K562 (cell line): ENCODE results near the gene ZBTB49. TPM values are rescaled to one million over a fixed set of nuclear protein-coding genes. Genes with fewer than 3 reads are reported as not detected.

Experiments
- DACH1 ChIP-seq: fragments of 450-650 bp; IDR thresholded peaks from 2 replicates; pipeline ENCODE4 v1.6.1; 2018; ENCODE audit not compliant: partially characterized antibody
- E2F4 ChIP-seq: sonication (generic); formaldehyde crosslinking; IDR thresholded peaks from 2 replicates; pipeline ENCODE4 v1.8.0; 2022; ENCODE audit warnings: mild to moderate bottlenecking, low read depth, missing genetic modification reagents
- EWSR1 ChIP-seq: fragments of 450-650 bp; IDR thresholded peaks from 2 replicates; pipeline ENCODE4 v1.6.1; 2018; ENCODE audit warnings: borderline replicate concordance, mild to moderate bottlenecking, low read depth, moderate library complexity; ENCODE audit not compliant: partially characterized antibody
- FOXJ2 ChIP-seq: fragments of 200-800 bp; sonication (Bioruptor generic); IDR thresholded peaks from 2 replicates; pipeline ENCODE4 v1.6.1; 2016; ENCODE audit warnings: missing genetic modification characterization, missing compliant biosample characterization
- GATAD2A ChIP-seq: fragments of 450-650 bp; IDR thresholded peaks from 2 replicates; pipeline ENCODE4 v1.6.1; 2017
- HBP1 ChIP-seq: fragments of 450-650 bp; formaldehyde crosslinking; IDR thresholded peaks from 2 replicates; pipeline ENCODE4 v1.4.0; 2022; ENCODE audit warnings: missing genetic modification characterization
- HNRNPH1 ChIP-seq: fragments of 200-400 bp; formaldehyde crosslinking; optimal IDR thresholded peaks from 2 replicates; pipeline ENCODE3; 2017; ENCODE audit warnings: low read depth, mild to moderate bottlenecking, low read length, moderate library complexity
- JUND ChIP-seq, 2 experiments: IDR thresholded peaks; 2 replicates in 1 of 2; 3 replicates in 1 of 2; pipeline ENCODE4 v1.6.1; 2011; ENCODE audit warnings: borderline replicate concordance in 2 of 2, low read depth in 2 of 2, low read length in 2 of 2, improper control_type of control experiment in 1 of 2, missing biosample characterization in 1 of 2, missing genetic modification characterization in 1 of 2, missing genetic modification reagents in 1 of 2
- KAT8 ChIP-seq: fragments of 450-650 bp; IDR thresholded peaks from 2 replicates; pipeline ENCODE4 v1.6.1; 2016; ENCODE audit warnings: low read depth, mild to moderate bottlenecking
- MAFF ChIP-seq: IDR thresholded peaks from 2 replicates; pipeline ENCODE4 v1.6.1; 2012; ENCODE audit warnings: low read length, improper control_type of control experiment
- MBD1 ChIP-seq: fragments of 250-450 bp; sonication (Bioruptor Pico); IDR thresholded peaks from 2 replicates; pipeline ENCODE4 v1.8.0; 2022; ENCODE audit warnings: inconsistent platforms
- MCM2 ChIP-seq: fragments of 450-650 bp; IDR thresholded peaks from 2 replicates; pipeline ENCODE4 v1.6.1; 2017; ENCODE audit warnings: low read depth, mild to moderate bottlenecking
- NFE2 ChIP-seq: IDR thresholded peaks from 2 replicates; pipeline ENCODE4 v1.6.1; 2014; ENCODE audit warnings: antibody characterized with exemption, low read depth
- RBM34 ChIP-seq: fragments of 200-400 bp; formaldehyde crosslinking; IDR thresholded peaks from 2 replicates; pipeline ENCODE4 v1.6.1; 2018; ENCODE audit warnings: low read length, borderline replicate concordance; ENCODE audit not compliant: insufficient read depth
- TEAD1 ChIP-seq, 2 experiments: fragments of 450-650 bp in 1 of 2; sonication (generic) in 1 of 2; formaldehyde crosslinking; IDR thresholded peaks; 2 replicates each; pipeline versions ENCODE4 v1.4.0 to v1.8.0; 2020 to 2022; ENCODE audit warnings: mild to moderate bottlenecking in 2 of 2, missing genetic modification reagents in 1 of 2
- ZBTB43 ChIP-seq: sonication (generic); formaldehyde crosslinking; IDR thresholded peaks from 2 replicates; pipeline ENCODE4 v1.8.0; 2023; ENCODE audit warnings: mild to moderate bottlenecking, missing genetic modification reagents
- ZHX1 ChIP-seq: fragments of 150-350 bp; conservative IDR thresholded peaks from 2 replicates; pipeline ENCODE4 v1.6.1; 2014; ENCODE audit warnings: low read length
- ZNF444 ChIP-seq: fragments of 250-450 bp; sonication (Bioruptor Pico); IDR thresholded peaks from 2 replicates; pipeline ENCODE4 v1.4.0; 2020; ENCODE audit warnings: mild to moderate bottlenecking, moderate library complexity
- polyA plus RNA-seq, 8 experiments: library from polyadenylated mRNA; depleted of rRNA in 4 of 8; stranded (reverse) in 5 of 8; unstranded in 3 of 8; fragments of >200 nt; fragmentation: Nextera tagmentation in 2 of 8; fragmentation: Illumina TruSeq in 1 of 8; extraction: Ambion mirVana in 2 of 8; extraction: Trizol in 1 of 8; gene quantifications; 2 replicates each; pipeline versions ENCODE4 v1.2.1 to v1.2.3, GENCODE V29; 2011 to 2014; ENCODE audit warnings: inconsistent platforms in 1 of 8, missing spikeins in 1 of 8
- total RNA-seq, 7 experiments: library from RNA; depleted of rRNA in 6 of 7; stranded (reverse); fragments of >200 nt in 6 of 7; fragmentation: Illumina TruSeq in 2 of 7; extraction: Trizol in 2 of 7; gene quantifications; 2 replicates each; pipeline versions ENCODE4 v1.2.1 to v1.2.3, GENCODE V29; 2011 to 2021; ENCODE audit warnings: low replicate concordance in 1 of 7

The ZBTB49 gene
- total and polyA plus RNA-seq, 9 of the 15 experiments (the other 6 are each of a cell fraction or from before 2014, with no cell fraction given) = 0.49 to 8.0 (median 4.2) TPM

- TF ChIP-seq MCM2 = no peak
- no peak for TF ChIP-seq ZHX1
- TF ChIP-seq GATAD2A = no peak
- TF ChIP-seq TEAD1 (CRISPR knock-in tag; IDR thresholded peaks at IDR 0.05) = peak in 1 of 2 experiments; percentile 88; a peak in 1 of 4 replicates
- TF ChIP-seq KAT8 = no peak
- no peak for TF ChIP-seq HBP1 (CRISPR knock-in tag)
- TF ChIP-seq MBD1 = no peak
- TF ChIP-seq NFE2 = no peak
- peak; percentile 40; the same call in 1 of the 2 replicates for TF ChIP-seq E2F4 (CRISPR knock-in tag)
- TF ChIP-seq HNRNPH1 = no peak
- no peak for TF ChIP-seq RBM34
- TF ChIP-seq FOXJ2 (tag) = no peak
- TF ChIP-seq DACH1 = no peak
- TF ChIP-seq ZBTB43 = no peak
- no peak for TF ChIP-seq MAFF
- no peak for TF ChIP-seq EWSR1
- TF ChIP-seq ZNF444 = no peak
- TF ChIP-seq JUND (IDR thresholded peaks at IDR 0.05; ENCODE audit: borderline replicate concordance, low read depth, low read length) = peak; percentile 59
- TF ChIP-seq JUND (tag; IDR thresholded peaks at IDR 0.05; ENCODE audit: borderline replicate concordance, low read depth, low read length) = peak; percentile 18; the same call in 1 of the 3 replicates
Measured at GRCh38 chr4:4289941-4290850, at the start of gene ZBTB49, which contains the start of gene LYAR (continued).
